ENCODE measurements around the gene WDSUB1. TPM values are rescaled to one million over a fixed set of nuclear protein-coding genes. Genes with fewer than 3 reads are reported as not detected.

WDSUB1 gene
- total RNA-seq, 1 donor from 2014 or later, result 4.6 TPM

DNA sequence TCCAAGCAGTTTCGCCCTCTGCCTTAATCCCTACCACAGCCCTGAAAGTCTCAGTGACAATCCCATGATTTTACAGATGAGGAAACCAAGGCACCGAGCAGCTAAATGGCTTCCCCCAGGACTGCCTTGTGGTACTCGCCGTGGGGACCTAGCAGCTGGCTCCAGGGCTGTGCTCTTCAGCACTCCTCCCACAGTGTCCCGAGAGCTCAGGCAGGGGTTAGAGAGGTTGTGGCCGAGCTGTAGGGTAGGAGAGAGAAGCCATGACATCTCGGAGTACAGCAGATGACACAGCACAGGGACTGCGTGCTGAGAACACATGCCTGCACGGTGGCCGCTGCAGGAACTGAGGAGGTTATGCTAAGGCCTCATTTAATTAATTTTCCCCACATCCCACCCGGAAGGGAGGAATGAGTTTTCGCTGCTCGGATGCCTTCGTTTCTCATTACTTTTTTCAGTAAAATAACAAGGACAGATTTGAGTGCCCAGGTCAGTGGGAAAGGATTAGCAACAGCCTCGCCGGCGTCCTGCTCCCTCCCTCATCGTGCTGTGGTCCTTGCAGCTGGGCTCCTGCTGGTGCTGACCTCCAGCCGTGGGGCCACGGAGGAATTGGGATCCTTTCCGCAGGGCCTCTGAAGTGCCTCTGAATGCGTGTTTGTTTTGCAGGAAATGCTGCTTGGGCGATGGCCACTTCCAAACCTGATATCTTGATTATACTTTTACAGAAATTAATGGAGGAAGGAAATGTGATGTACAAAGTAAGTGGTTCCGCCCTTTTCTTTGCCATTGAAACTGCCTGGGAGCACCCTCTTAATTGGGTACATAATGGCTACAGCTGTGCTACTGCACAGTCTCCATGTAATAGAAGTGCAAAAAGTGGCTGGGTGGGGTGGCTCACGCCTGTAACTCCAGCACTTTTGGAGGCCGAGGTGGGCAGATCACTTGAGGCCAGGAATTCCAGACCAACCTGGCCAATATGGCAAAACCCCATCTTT lies 61.2 kb downstream of the WDSUB1 start:
- intact Hi-C loops (cut with micrococcal nuclease), result no loop called here

- intact Hi-C loops (cut with micrococcal nuclease), result no loop called here
These were observed 62.3 kb downstream of the WDSUB1 start for GRCh38 chr2:159224061-159224813.

DNA sequence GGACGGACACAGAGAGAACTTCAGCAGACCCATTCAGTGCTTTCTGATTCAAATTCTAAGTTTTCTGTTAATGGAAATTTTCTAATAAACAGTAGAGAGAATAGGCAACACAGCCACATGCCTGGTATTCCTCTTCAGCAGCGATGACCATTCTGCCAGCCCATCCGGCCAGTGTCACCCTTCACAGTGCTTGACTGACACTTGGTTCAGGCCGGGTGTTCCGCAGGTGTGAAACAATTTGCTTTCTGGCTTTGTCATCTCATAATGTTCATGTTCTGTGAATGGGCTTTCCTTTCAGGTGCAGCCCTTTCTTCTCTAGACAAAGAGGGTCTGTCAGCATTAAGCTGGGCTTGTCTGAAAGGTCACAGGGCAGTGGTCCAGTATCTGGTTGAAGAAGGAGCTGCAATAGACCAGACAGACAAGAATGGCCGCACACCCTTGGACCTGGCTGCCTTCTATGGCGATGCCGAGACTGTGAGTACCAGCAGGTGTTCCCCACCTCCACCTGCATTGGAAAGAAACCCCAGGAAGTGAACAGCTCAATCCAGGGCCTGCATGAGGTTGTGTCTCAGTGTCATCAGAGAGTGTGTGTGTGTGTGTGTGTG lies 67.0 kb downstream of the WDSUB1 start:
- intact Hi-C loops (cut with micrococcal nuclease), result no loop called here

GRCh38 chr2:159218389-159218788 lies 68.1 kb downstream of the WDSUB1 start:
- intact Hi-C loops (cut with micrococcal nuclease), result no loop called here

DNA sequence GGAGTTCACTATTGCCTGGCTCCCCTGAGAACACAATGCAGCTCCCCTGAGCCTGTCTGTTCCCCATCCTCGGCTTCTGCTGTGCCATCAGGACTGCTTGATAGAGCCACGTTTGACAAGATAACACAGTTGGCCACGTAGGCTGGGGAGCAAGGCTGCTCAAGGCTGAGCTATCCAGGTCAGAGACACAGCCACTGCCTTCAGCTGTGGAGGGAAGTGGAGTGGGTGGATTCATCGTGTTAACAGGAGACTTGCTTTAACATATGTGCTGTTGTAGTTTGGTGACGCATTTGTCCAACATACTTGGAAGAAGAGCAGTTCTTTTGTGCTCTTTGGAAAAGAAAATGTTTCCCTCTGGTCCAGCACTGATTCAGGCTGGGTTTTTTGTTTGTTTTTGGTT lies 68.8 kb downstream of the WDSUB1 start:
- intact Hi-C loops (cut with micrococcal nuclease), result no loop called here

DNA sequence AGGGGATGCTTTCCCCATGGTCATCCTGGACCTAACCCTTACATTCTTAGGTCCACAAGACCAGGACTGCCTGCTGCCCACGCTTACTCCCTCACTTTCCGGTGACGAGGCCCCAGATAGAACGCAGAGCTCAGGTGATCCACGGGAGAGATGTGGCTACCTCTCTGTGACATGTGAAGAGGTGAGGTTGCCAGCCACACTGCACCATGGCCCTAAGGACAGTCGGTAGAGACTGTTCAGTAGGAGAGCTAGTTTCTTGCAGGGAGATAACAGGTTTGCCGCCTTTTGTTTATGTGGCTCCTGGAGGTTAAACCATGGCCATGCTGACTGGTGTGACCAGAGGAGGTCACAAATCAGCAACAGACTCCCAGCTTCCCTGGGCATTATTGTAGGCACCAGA lies 71.4 kb downstream of the WDSUB1 start:
- intact Hi-C loops (cut with micrococcal nuclease), result no loop called here

- intact Hi-C loops (cut with micrococcal nuclease), result no loop called here
These were observed 72.1 kb downstream of the WDSUB1 start for GRCh38 chr2:159214325-159214865.

- intact Hi-C loops (cut with micrococcal nuclease), result no loop called here
These were observed 73.2 kb downstream of the WDSUB1 start for GRCh38 chr2:159213296-159213695.

- intact Hi-C loops (cut with micrococcal nuclease), result no loop called here
These were observed 74.8 kb downstream of the WDSUB1 start for GRCh38 chr2:159211447-159212396.

DNA sequence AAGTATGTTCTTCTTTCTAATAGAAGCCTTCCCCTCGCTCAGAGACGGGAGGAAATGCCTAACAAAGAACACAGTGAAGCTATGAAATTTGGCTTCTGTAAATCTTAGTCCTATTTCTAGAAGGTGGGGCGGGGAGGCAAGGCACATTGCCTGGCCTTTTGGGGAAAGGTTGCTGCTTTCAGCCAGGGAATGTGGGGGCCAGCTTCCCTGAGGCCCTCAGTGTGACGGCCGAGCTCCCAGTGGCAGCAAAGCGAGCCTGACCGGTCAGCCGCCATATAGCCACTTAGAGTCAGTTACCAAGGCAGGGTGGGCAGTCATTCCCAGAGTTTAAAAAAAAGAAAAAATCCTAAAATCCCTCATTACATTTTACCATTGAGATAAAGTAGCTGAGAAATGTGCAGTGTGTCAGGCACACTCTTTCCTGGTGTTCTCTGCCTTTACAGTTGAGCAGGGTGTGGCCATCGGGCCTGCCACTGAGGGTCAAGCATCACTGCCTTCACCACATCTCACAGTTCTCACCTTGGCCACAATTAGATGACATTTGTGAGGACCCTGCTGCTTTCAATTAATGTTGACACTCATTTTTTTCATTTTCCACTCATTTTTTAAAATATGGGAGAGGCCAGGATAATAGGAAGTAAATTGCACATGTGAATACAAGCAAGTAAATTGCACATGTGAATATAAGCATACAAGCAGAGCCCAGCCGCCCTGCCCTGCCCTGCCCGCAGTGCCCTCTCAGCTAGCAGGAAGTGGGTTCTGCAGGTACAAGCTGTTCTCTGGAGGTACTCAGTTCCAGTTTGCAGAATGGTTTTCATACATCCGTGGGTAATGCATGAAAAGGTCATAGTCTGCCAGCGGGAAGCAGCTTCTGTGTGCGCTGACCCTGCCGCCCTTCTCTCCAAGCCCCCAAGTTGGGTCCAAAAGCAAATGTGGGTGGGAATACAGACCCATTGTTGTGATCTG lies 76.9 kb downstream of the WDSUB1 start:
- intact Hi-C loops (cut with micrococcal nuclease), result loop anchor here (1.0 kb wide), 1 partner anchor 8 kb away; no protein-coding TSS in a partner anchor

GRCh38 chr2:159208438-159208837 lies 78.1 kb downstream of the WDSUB1 start:
- intact Hi-C loops (cut with micrococcal nuclease), result no loop called here

- intact Hi-C loops (cut with micrococcal nuclease), result no loop called here
These were observed 79.6 kb downstream of the WDSUB1 start for GRCh38 chr2:159206736-159207380.

GRCh38 chr2:159204381-159205144 lies 81.9 kb downstream of the WDSUB1 start:
- intact Hi-C loops (cut with micrococcal nuclease), result no loop called here

GRCh38 chr2:159202568-159203071 lies 83.9 kb downstream of the WDSUB1 start:
- intact Hi-C loops (cut with micrococcal nuclease), result no loop called here

GRCh38 chr2:159201360-159202063 lies 85.0 kb downstream of the WDSUB1 start:
- intact Hi-C loops (cut with micrococcal nuclease), result loop anchor here (1.0 kb wide), 1 partner anchor 9 kb away; no protein-coding TSS in a partner anchor

GRCh38 chr2:159200498-159200897 lies 86.0 kb downstream of the WDSUB1 start:
- intact Hi-C loops (cut with micrococcal nuclease), result no loop called here
